Progenitor cell of endocrine pancreas (in vitro differentiated cells): ENCODE measurements around the gene HSD17B10. TPM values are rescaled to one million over a fixed set of nuclear protein-coding genes. Genes with fewer than 3 reads are reported as not detected.
"Not testable (repeated sequence)": the region's sequence is repeated elsewhere in the genome, so short reads cannot be mapped to it uniquely, and the experiment has no call there.

Experiments used
- DNase-seq: peaks from one replicate; pipeline ENCODE4 v3.0.0; 2021; ENCODE audit warnings: low spot score; ENCODE audit not compliant: unreplicated experiment
- H3K27ac Mint-ChIP-seq: 2 replicates; pipeline ENCODE4 v1.8.0; 2021; ENCODE audit warnings: mild to moderate bottlenecking, moderate library complexity, mixed read lengths
- H3K27me3 Mint-ChIP-seq: 2 replicates; pipeline ENCODE4 v1.8.0; 2021; ENCODE audit warnings: mixed read lengths
- H3K36me3 Mint-ChIP-seq: 2 replicates; pipeline ENCODE4 v1.8.0; 2022; ENCODE audit warnings: mixed read lengths; ENCODE audit not compliant: insufficient read depth
- H3K4me1 Mint-ChIP-seq: 2 replicates; pipeline ENCODE4 v1.8.0; 2021; ENCODE audit warnings: low read depth, mixed read lengths
- H3K4me3 Mint-ChIP-seq: 2 replicates; pipeline ENCODE4 v1.8.0; 2021; ENCODE audit warnings: low read depth, mild to moderate bottlenecking, moderate library complexity, mixed read lengths
- H3K9me3 Mint-ChIP-seq: 2 replicates; pipeline ENCODE4 v1.8.0; 2021; ENCODE audit warnings: low read depth, mixed read lengths
- total RNA-seq: library from RNA; stranded (reverse); gene quantifications from 2 replicates; pipeline ENCODE4 v1.2.1, GENCODE V29; 2021
- TF ChIP-seq, protein P1 (sequence below): fragments of 200-600 bp; sonication (generic); IDR thresholded peaks from one replicate; pipeline ENCODE4 v1.5.0; 2021; ENCODE audit warnings: antibody characterized with exemption, mild to moderate bottlenecking; ENCODE audit not compliant: unreplicated experiment

Gene HSD17B10
- total RNA-seq, 1 donor from 2014 or later = 92.3 TPM

DNA sequence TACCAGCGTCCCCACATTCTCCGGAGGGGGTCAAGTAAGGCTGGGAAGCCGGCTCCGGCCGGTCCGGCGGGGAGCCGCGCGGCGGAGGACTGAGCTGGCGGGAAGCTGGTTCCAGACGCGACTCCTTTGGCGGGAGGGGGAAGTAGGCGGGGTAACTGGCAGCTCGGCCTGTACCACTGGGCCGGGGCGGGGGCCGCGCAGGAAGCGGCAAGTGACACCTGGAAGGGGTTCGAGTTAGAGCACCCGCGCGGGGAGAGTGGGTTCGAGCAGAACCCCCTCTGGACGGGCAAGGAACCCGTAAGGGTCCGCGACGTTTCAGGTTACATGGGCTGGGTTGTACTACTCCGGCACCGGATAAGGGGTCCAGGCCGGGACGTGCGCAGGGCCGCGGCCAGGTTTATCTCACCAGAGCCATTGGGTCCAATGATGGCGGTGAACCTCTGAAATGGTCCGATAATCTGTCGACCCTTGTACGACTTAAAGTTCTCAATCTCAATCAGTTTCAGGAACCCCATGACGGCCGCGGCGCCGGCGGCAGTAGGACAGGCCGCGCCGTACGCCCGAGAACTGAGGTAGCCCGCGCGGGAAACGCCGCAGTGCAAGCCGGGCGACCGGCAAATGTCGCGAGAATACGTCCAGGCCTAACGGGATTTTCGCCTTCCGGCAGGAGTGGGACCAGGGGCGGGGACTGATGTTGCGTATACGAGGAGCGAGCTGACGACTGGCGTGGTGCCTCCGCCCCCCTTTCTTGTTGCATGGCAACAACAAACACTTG is 11.9 kb downstream of the HSD17B10 start, which contains the start of gene SMC1A:
Gene SMC1A, minus strand, starts transcription at position 569 of the 775 bp plus-strand sequence. Its CDS starts 54 bp downstream, at position 515.
- TF ChIP-seq, protein P1, sequence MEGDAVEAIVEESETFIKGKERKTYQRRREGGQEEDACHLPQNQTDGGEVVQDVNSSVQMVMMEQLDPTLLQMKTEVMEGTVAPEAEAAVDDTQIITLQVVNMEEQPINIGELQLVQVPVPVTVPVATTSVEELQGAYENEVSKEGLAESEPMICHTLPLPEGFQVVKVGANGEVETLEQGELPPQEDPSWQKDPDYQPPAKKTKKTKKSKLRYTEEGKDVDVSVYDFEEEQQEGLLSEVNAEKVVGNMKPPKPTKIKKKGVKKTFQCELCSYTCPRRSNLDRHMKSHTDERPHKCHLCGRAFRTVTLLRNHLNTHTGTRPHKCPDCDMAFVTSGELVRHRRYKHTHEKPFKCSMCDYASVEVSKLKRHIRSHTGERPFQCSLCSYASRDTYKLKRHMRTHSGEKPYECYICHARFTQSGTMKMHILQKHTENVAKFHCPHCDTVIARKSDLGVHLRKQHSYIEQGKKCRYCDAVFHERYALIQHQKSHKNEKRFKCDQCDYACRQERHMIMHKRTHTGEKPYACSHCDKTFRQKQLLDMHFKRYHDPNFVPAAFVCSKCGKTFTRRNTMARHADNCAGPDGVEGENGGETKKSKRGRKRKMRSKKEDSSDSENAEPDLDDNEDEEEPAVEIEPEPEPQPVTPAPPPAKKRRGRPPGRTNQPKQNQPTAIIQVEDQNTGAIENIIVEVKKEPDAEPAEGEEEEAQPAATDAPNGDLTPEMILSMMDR = no peak
- Mint-ChIP-seq H3K36me3 (peaks cover 7% of the 10 kb centered on the region), H3K27ac (peak within 1 kb of the TSS; percentile 97), H3K4me1 (peaks cover 15% of the 10 kb centered on the region), H3K9me3 (peaks cover 15% of the 10 kb centered on the region), H3K4me3 (peak within 1 kb of the TSS; percentile 94), H3K27me3 (no peaks in the 10 kb centered on the region)
- DNase-seq = peak; percentile 89

DNA sequence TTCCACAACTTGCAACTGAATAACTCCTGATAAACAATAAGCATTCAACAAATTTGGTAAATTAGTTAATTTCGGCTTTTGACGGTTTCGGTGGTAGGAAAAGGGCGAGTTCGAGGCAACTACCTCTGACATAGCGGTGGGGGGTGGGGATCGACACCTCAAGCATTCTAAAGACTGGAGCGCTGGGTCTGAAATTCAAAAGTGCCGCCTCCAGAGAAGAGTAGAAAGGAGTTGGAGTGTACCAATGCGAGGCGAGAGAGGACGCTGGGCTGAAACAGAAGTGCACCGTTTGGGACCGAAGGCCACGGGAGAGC is 12.4 kb downstream of the HSD17B10 start:
- Mint-ChIP-seq H3K27me3 (no peaks in the 10 kb centered on the region), H3K4me1 (peaks cover 15% of the 10 kb centered on the region), H3K4me3 (peak overlapping the region; percentile 94), H3K27ac (peak overlapping the region; percentile 97), H3K36me3 (peaks cover 7% of the 10 kb centered on the region), H3K9me3 (peaks cover 15% of the 10 kb centered on the region)
- TF ChIP-seq, protein P1 = no peak
- no peak for DNase-seq

DNA sequence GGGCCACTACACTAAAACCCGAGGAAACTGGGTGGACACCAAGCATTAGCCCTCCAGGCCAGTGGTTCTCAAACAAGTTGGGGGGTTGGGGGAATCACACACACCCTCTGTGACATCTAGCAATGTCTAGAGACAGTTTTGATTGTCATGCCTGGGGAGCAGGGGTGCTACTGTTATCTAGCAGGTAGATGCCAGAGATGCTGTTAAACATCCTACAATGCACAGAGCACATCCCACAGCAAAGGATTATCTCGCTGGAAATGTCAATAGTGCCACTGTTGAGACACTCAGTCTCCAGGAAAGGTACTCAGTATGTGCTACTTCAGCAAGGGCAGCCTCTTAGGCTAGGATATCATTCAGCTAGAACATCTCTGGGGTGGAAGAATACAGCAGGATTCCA is 13.0 kb downstream of the HSD17B10 start:
- Mint-ChIP-seq H3K4me1 (peaks cover 15% of the 10 kb centered on the region), H3K27me3 (no peaks in the 10 kb centered on the region), H3K4me3 (peak overlapping the region; percentile 94), H3K27ac (peak overlapping the region; percentile 97), H3K36me3 (peaks cover 7% of the 10 kb centered on the region), H3K9me3 (peaks cover 15% of the 10 kb centered on the region)
- TF ChIP-seq, protein P1 = no peak
- DNase-seq = no peak

DNA sequence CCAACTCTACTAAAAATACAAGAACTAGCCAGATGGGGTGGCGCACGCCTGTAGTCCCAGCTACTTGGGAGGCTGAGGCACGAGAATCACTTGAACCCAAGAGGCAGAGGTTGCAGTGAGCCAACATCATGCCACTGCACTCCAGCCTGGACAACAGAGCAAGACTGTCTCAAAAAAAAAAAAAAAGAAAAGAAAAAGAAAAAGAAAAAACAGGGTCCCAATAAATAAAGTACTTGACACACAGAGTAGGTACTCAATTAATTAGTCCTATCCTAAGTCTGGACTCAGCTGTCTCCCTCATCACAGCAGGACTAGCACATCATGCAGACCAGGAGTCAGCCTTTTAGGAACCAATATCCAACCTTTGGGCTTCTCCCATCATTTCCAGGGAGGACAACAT is 13.8 kb downstream of the HSD17B10 start:
- H3K27ac Mint-ChIP-seq, DNase-seq, H3K36me3 Mint-ChIP-seq, H3K27me3 Mint-ChIP-seq, H3K4me3 Mint-ChIP-seq: not testable (repeated sequence)
- peaks cover 13% of the 10 kb centered on the region for H3K9me3 Mint-ChIP-seq
- H3K4me1 Mint-ChIP-seq = peaks cover 15% of the 10 kb centered on the region

DNA sequence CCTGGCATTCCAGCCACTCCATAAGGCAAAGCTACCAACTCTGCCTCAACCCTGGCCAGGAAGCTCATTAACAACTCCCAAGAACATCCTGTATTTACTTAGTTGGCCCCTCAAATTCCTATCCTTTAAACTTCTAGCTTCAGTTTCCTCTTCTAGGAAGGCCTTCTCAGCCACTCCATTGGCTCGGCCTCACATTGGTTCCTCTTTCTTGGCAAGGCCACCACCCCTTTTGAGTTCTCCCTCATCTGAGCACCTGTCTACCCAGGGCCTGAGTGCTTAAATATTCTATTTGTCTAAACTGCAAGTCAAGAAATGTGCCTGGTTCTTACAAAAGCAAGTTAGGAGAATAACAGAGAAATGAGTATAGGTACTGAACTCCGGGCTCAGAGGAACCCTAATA is 21.7 kb downstream of the HSD17B10 start:
- no peaks in the 10 kb centered on the region for H3K4me1 Mint-ChIP-seq
- no peaks in the 10 kb centered on the region for H3K27me3 Mint-ChIP-seq
- no peak overlapping the region for H3K27ac Mint-ChIP-seq
- TF ChIP-seq, protein P1 = no peak
- H3K36me3 Mint-ChIP-seq = peaks cover 14% of the 10 kb centered on the region
- H3K4me3 Mint-ChIP-seq = no peak overlapping the region
- no peak for DNase-seq
- peaks cover 11% of the 10 kb centered on the region for H3K9me3 Mint-ChIP-seq

DNA sequence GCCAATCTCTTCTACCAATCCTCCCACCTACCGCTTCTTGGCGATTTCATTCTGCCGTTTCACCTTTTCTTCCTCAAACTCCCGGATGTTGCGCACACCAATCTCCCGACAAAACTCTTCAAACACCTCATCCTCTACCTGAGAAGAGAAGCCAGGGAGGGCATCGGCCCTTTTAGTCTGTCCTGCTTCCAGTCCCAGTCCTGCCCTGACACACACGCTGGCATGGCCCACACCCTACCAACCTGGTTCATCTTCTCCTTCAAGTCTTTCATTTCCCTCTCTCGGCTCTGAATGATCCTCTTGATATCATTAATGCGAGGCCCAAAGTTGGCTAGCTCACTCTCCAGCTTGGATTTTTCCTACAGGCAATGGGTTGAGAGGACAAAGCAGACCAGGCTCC is 30.6 kb downstream of the HSD17B10 start:
- H3K27me3 Mint-ChIP-seq = no peaks in the 10 kb centered on the region
- H3K27ac Mint-ChIP-seq = no peak overlapping the region
- peaks cover 6% of the 10 kb centered on the region for H3K9me3 Mint-ChIP-seq
- peaks cover 7% of the 10 kb centered on the region for H3K36me3 Mint-ChIP-seq
- TF ChIP-seq, protein P1 = no peak
- H3K4me3 Mint-ChIP-seq = no peak overlapping the region
- no peak for DNase-seq
- no peaks in the 10 kb centered on the region for H3K4me1 Mint-ChIP-seq
